Right lobe of liver (tissue), 6 donors: ENCODE results near the gene C1QTNF4. TPM values are rescaled to one million over a fixed set of nuclear protein-coding genes. Genes with fewer than 3 reads are reported as not detected.

Experiments used
- ATAC-seq, 4 donors: fragments of 200-7000 bp; cut with Tn5 transposase; one replicate each; pipeline ENCODE4 v1.9.1; 2020; ENCODE audit warnings: mild to moderate bottlenecking in 4 of 4, moderate library complexity in 4 of 4
- DNase-seq, 3 donors: peaks; one replicate each; pipeline ENCODE4 v3.0.0-alpha.2; 2020
- H3K27ac ChIP-seq, 3 donors: fragments of 200-600 bp; one replicate each; pipeline ENCODE4 v1.8.0; 2022
- H3K27me3 ChIP-seq, 2 donors: fragments of 200-600 bp; one replicate each; pipeline ENCODE4 v1.8.0; 2022
- H3K36me3 ChIP-seq, 4 donors: fragments of 200-600 bp; sonication (generic) in 1 of 4; one replicate each; pipeline versions ENCODE4 v1.5.1 to v1.8.0; 2017 to 2022; ENCODE audit warnings: control low read depth in 1 of 4
- H3K4me1 ChIP-seq, 4 donors: fragments of 200-600 bp; sonication (generic) in 1 of 4; one replicate each; pipeline versions ENCODE4 v1.5.1 to v1.8.0; 2017 to 2022; ENCODE audit warnings: control low read depth in 1 of 4
- H3K4me3 ChIP-seq, 3 donors: fragments of 200-600 bp; one replicate each; pipeline ENCODE4 v1.8.0; 2022
- H3K9me3 ChIP-seq, 4 donors: fragments of 200-600 bp; sonication (generic) in 1 of 4; one replicate each; pipeline versions ENCODE4 v1.5.1 to v1.8.0; 2017 to 2022; ENCODE audit warnings: control low read depth in 1 of 4
- POLR2A ChIP-seq: fragments of 450-650 bp; IDR thresholded peaks from one replicate; pipeline ENCODE4 v1.6.1; 2017; ENCODE audit warnings: antibody characterized with exemption, mild to moderate bottlenecking
- WGBS: methylation state at CpG from one replicate; pipeline ENCODE4 v1.1.6; 2018; ENCODE audit warnings: low coverage, low lambda C conversion rate; ENCODE audit not compliant: insufficient coverage; ENCODE audit errors: missing lambda C conversion rate; 5-methylcytosine and 5-hydroxymethylcytosine counted together
- intact Hi-C, 2 donors: fragments of 100-400 bp; cut with DNase I; formaldehyde crosslinking; loops; one replicate each; pipeline versions ENCODE4 v1.11.2 to v1.14.1; 2022
- total RNA-seq, 6 experiments: library from RNA; depleted of rRNA in 2 of 6; stranded (reverse); fragments of >200 nt in 2 of 6; fragmentation: NEBNext Ultra II Directional in 3 of 6; extraction: Animal tissue kit (Norgen Biotek cat#: 25700) in 3 of 6; gene quantifications; one replicate each; pipeline versions ENCODE4 v1.1.0 to v1.2.4, GENCODE V29; 2016 to 2023
- TF ChIP-seq, protein P1 (sequence below), 4 donors: fragments of 200-600 bp in 3 of 4; fragments of 450-650 bp in 1 of 4; IDR thresholded peaks; one replicate each; pipeline versions ENCODE4 v1.5.1 to v1.8.0; 2016 to 2022; ENCODE audit warnings: antibody characterized with exemption in 4 of 4, mild to moderate bottlenecking in 2 of 4
- donor health status: DM: no; HTN: yes; CAD: no.
- donor health status: DM: no; HTN: no; CAD: no.
- donor health status: DM: no; HTN: no; CAD: no.
- donor health status: DM: no; HTN: yes; CAD: no.
- donor health status: DM: no; HTN: yes; CAD: no.

The C1QTNF4 gene
- total RNA-seq, 6 experiments from 2014 or later: 0.21 to 0.44 (median 0.26) TPM; not detected in 3

GRCh38 chr11:47592251-47592650, 2.0 kb downstream of the C1QTNF4 start:
- Histone ChIP-seq H3K27ac (no peak overlapping the region), H3K4me1 (peaks cover 0 to 3% (median 0%) of the 10 kb centered on the region in 4 donors), H3K9me3 (no peaks in the 10 kb centered on the region), H3K36me3 (no peaks in the 10 kb centered on the region), H3K4me3 (no peak overlapping the region), H3K27me3 (peaks cover 0 to 9% of the 10 kb centered on the region in 2 donors)
- TF ChIP-seq POLR2A: no peak
- TF ChIP-seq, protein P1, sequence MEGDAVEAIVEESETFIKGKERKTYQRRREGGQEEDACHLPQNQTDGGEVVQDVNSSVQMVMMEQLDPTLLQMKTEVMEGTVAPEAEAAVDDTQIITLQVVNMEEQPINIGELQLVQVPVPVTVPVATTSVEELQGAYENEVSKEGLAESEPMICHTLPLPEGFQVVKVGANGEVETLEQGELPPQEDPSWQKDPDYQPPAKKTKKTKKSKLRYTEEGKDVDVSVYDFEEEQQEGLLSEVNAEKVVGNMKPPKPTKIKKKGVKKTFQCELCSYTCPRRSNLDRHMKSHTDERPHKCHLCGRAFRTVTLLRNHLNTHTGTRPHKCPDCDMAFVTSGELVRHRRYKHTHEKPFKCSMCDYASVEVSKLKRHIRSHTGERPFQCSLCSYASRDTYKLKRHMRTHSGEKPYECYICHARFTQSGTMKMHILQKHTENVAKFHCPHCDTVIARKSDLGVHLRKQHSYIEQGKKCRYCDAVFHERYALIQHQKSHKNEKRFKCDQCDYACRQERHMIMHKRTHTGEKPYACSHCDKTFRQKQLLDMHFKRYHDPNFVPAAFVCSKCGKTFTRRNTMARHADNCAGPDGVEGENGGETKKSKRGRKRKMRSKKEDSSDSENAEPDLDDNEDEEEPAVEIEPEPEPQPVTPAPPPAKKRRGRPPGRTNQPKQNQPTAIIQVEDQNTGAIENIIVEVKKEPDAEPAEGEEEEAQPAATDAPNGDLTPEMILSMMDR (IDR thresholded peaks at IDR 0.05): no peak
- WGBS: 40% methylated on average over 4 of the region's 4 CpGs
- DNase-seq (no peak), ATAC-seq (no peak)
- intact Hi-C loops: no loop called here

DNA sequence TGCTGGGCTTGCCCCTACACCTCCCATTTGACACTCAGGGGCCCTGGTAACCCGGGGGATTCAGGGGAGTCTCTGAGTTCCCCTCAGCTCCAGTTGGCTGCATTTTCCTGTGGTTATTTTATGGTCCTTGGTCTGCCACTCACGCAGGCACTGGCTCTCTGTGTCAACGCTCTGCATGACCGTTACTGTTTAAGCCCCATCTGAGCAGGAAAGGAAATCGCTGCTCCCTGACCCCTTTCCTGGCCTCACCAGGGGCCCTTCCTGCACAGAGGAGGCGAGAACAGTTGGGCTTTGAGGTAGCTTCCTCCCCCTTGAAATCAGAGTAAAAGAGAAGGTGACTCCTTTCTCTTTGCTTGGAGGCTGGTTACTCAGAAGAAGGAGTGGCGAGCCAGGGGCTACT, 2.4 kb downstream of the C1QTNF4 start:
- ATAC-seq (no peak), DNase-seq (no peak)
- intact Hi-C loops: no loop called here
- Histone ChIP-seq H3K9me3 (no peaks in the 10 kb centered on the region), H3K36me3 (no peaks in the 10 kb centered on the region), H3K4me1 (peaks cover 0 to 3% (median 0%) of the 10 kb centered on the region in 4 donors), H3K27me3 (peaks cover 0 to 9% of the 10 kb centered on the region in 2 donors), H3K4me3 (no peak overlapping the region), H3K27ac (no peak overlapping the region)
- WGBS: 27% methylated on average over 6 of the region's 7 CpGs
- TF ChIP-seq POLR2A: no peak
- TF ChIP-seq, protein P1 (IDR thresholded peaks at IDR 0.05): no peak

DNA sequence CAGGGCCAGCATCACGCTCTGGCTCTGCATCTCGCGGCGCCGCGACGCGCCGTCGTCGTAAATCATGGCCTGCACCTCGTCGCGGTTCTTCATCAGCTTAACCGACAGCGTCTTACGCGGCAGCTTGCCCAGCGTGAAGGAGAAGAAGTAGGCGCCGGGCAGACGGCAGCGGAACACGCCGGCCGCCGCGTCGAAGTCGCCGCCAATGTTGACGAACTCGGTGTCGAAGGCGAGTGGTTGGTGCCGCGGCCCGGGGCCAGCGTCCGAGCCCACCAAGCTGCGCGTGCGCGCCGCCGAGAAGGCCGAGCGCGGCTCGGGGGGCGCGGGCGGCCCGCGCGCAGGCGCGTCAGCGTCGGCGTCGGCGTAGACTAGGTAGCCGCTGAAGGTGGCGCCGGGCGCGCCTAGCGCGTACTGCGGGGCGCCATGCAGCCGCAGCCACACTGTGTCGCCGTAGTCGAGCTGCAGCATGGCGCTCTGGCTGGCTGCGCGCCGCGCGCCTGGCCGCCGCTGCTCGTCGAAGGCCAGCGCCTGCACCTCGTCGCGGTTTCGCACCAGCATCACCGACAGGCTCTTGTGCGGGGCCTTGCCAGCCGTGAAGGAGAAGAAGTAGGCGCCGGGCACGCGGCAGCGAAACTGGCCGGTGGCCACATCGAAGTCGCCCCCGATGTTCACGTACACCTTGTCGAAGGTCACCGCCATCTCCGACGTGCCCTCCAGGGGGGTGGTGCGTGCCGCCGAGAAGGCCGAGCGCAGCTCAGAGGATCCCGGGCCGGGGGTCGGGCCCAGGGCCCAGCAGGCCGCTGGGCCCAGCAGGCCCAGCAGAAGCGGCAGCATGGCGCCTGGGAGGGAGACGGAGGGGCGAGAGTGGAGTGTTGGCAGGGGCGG, 4.0 kb downstream of the C1QTNF4 start:
- no peaks in the 10 kb centered on the region for H3K36me3 ChIP-seq
- 68% methylated on average over 17 of the region's 122 CpGs for WGBS
- peaks cover 0 to 9% of the 10 kb centered on the region in 2 donors for H3K27me3 ChIP-seq
- no peak overlapping the region for H3K27ac ChIP-seq
- peaks cover 0 to 3% (median 0%) of the 10 kb centered on the region in 4 donors for H3K4me1 ChIP-seq
- no peak overlapping the region for H3K4me3 ChIP-seq
- no peak for ATAC-seq
- intact Hi-C loops: no loop called here
- H3K9me3 ChIP-seq: no peaks in the 10 kb centered on the region
- no peak for DNase-seq
- TF ChIP-seq, protein P1 (IDR thresholded peaks at IDR 0.05): no peak
- TF ChIP-seq POLR2A: no peak

DNA sequence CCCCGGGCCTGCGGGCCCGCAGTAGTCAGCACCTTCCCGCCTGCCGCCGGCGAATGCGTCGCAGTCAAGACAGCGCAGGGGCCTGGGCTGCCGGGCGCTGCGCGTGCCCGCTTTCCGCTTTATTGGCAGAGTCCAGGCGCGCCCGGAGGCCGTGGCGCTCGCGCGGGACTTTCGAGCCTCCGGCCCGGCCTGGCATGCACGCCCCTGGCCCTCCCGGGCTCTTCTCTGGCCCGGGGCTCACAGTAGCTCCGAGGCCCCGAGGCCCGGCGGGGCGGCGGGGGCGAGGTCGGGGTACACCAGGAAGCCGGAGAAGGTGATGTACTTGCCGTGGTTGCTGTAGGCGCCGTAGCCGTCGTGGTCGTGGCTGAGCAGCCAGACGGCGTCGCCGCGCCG, 4.6 kb downstream of the C1QTNF4 start:
- intact Hi-C loops: no loop called here
- ATAC-seq: no peak
- peaks cover 0 to 3% (median 0%) of the 10 kb centered on the region in 4 donors for H3K4me1 ChIP-seq
- no peaks in the 10 kb centered on the region for H3K9me3 ChIP-seq
- H3K27me3 ChIP-seq: peaks cover 0 to 9% of the 10 kb centered on the region in 2 donors
- no peak for DNase-seq
- no peak for TF ChIP-seq POLR2A
- TF ChIP-seq, protein P1 (IDR thresholded peaks at IDR 0.05): no peak
- no peak overlapping the region for H3K27ac ChIP-seq
- H3K4me3 ChIP-seq: no peak overlapping the region
- H3K36me3 ChIP-seq: peaks cover 0 to 6% (median 0%) of the 10 kb centered on the region in 4 donors
- WGBS: no CpG with 5 or more reads among the region's 51 CpGs
